GM11168 (cell line): ENCODE measurements around the gene PLA2G4E.

Experiments
- in situ Hi-C: fragments of 300-500 bp; cut with MboI; formaldehyde crosslinking; loops from one replicate; pipeline ENCODE4 v1.12.0; 2022; ENCODE audit warnings: low sequenced_read_pairs; ENCODE audit not compliant: unreplicated experiment

Gene PLA2G4E

GRCh38 chr15:41982133-41982930 lies 38.5 kb downstream of the PLA2G4E start:
- in situ Hi-C loops = no loop called here

DNA sequence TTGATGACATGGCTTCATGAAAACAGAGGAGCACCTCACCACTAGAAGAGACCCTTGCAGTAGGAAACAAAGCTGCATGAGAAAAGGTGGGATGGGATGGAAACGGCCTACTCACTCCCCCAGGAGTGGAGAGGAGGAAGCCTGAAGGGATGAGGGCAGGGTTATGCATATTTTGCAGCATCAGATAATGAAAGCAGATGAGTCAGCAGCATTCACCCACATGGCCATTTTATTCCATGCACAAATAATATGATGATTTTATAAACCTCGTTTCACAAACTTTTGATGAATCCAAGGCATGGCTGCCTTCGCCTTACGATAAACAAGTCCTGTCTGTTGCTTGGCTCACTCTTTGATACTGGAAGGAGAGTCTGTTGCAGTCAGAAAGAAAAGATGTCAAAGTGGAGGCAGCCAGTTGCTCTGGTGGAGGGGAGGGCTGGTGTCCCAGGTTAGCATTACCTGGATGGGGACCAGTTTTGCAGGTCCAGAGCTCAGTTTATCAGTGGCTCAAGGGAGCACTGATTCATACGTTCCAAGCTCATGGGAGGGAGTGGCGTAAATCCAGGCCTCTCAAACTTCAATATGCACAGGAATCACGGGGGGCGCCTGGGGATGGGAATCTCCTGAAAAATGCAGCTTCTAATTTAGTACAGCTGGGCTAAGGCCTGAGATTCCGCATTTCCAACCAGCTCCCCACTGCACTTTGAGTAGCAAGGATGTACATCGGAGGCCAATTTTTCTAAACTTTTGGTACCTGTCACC lies 39.3 kb downstream of the PLA2G4E start:
- in situ Hi-C loops = no loop called here

GRCh38 chr15:41980654-41981323 lies 40.1 kb downstream of the PLA2G4E start:
- in situ Hi-C loops = no loop called here

- in situ Hi-C loops = no loop called here
Measured at GRCh38 chr15:41979493-41980266, 41.2 kb downstream of the PLA2G4E start.

- in situ Hi-C loops = no loop called here
Measured at GRCh38 chr15:41978534-41978933, 42.3 kb downstream of the PLA2G4E start.

DNA sequence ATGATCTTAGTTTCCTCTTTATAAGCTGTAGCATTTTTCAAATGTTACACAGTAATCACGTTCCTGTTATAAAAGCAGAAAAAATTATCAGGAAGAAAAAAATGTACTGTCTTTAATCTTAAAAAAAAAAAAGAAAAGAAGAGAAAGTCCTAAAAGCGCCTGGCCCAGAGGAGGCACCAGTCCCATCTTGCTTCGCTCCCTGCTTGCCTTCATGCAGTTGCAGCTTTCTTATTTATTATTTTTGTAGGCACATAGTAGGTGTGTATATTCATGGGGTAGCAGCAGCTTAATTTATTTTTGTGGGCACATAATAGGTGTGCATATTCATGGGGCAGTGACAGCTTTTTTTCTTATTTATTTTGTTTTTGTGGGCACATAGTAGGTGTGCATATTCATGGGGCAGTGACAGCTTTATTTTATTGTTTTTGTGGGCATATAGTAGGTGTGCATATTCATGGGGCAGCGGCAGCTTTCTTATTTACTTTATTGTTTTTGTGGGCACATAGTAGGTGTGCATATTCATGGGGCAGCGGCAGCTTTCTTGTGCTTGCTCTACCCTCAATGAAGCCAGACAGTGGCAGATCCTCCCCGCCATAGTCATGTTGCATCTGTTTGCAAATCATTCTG lies 43.0 kb downstream of the PLA2G4E start:
- in situ Hi-C loops = no loop called here

DNA sequence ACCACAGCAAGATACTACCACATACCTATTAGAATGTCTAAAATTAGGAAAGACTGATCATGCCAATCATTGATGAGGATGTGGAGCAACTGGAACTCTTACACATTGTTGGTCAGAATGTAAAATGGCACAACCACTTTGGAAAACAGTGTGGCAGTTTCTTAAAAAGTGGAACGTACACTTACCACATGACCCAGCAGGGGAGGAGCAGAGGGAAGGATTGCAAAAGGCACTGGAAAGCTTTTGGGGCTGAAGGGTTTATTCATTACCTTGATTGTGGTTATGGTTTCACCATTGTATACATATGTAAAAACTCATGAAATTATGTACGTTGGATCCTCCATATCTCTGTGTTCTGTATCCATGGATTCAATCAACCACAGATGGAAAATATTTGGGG lies 45.2 kb downstream of the PLA2G4E start:
- in situ Hi-C loops = no loop called here

DNA sequence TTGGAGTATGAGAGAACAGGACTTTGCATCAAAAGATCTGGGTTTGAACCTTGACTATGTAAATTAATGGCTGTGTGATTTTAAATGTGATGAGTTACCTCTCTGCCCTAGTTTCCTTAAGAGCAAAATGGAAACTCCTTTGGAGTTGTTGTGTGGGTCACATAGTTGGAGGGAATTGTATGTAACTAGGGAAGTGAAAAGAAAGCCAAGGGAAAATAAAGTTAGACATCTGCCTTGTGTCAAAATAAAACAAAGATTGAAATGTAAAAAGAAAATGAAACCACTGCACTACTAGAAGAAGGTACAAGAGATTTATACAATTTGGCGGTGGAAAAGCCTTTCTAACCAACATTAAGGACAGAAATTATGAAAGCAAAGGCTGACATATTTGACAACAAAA lies 46.8 kb downstream of the PLA2G4E start:
- in situ Hi-C loops = no loop called here

GRCh38 chr15:41972253-41973242 lies 48.3 kb downstream of the PLA2G4E start, which contains the start of gene EHD4:
Gene EHD4, minus strand, starts transcription at chr15:41972557. Its CDS starts 63 bp downstream, at chr15:41972494.
- in situ Hi-C loops = no loop called here

- in situ Hi-C loops = no loop called here
Measured at GRCh38 chr15:41971895-41972252, 49.0 kb downstream of the PLA2G4E start.

DNA sequence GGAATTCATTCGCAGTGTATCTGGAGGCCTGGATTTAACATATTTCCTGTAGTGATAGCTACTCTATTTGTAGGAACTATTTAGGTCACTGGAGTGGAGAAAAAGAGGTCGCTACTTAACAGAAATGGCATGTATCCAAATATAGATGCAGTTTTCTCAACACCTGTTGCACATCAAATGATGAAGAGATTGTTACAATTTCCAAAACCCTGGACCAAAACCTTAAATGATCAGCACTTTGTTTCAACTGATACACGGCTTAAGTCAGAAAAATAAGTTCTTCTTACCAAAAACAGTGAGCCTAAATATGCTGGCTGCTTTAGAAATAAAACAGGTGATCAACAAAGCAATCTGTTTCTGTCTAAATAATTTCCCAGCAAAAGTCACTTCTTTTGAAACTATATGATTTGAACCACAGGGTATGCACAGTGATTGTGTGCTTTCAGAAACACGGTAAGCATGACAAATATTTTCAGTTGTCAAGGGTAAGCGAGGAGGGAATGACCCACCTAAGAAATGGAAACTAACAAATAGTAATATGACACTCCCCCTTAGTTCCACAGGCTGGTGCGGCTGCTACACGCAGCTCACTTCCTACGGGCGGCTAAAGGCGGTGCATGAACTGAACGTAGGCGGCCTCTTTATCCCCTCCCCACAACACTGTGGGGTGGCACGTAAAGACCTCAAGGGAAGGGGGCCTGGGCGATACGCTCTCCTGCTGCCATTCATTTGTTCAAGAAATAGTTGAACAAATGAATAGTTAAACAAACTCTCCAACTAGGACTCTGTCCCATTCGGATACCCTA lies 49.5 kb downstream of the PLA2G4E start:
- in situ Hi-C loops = no loop called here

DNA sequence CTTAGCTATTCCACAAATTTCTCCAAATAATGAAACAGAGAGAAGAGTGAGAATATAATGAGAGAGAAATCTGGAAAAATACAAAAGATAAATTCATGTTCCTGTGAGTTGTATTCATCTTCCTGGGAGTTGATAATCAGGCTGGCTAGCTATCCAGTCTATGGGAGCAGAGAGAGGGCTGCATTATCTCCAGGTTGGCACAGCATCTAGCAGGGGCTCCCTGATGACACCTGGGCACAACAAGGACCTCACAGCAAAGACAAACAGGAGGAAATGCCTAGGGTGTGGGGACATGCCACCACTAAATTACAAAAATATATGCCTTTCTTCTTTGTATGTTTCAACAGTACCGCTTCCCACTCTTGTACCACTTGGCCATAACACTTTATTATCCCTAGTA lies 50.4 kb downstream of the PLA2G4E start:
- in situ Hi-C loops = no loop called here

- in situ Hi-C loops = no loop called here
Measured at GRCh38 chr15:41969851-41970431, 50.9 kb downstream of the PLA2G4E start.

DNA sequence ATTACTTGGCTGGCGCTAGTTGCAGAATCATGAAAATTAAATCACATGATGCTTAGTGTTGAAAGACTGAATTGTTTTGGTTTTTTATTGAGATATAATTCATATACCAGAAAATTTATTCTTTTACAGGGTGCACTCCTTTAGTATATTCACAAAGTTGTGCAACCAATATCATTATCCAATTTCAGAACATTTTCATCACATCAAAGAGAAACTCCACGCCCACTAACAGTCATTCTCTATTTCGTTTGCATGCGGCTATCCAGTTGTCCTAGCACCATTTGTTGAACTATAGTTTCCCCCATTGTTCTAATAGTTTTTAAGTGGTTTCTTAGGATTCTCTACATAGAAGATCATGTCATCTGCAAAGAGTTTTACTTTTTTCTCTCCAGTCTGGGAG lies 52.1 kb downstream of the PLA2G4E start:
- in situ Hi-C loops = no loop called here

- in situ Hi-C loops = no loop called here
Measured at GRCh38 chr15:41967506-41968206, 53.2 kb downstream of the PLA2G4E start.

GRCh38 chr15:41966920-41967465 lies 53.8 kb downstream of the PLA2G4E start:
- in situ Hi-C loops = no loop called here

GRCh38 chr15:41966414-41966812 lies 54.4 kb downstream of the PLA2G4E start:
- in situ Hi-C loops = no loop called here
